Fibroblast of skin of back (primary cell): ENCODE measurements around the gene FAM234A.

ENCODE experiments used
- DNase-seq: peaks from one replicate; pipeline ENCODE4 v3.0.0-alpha.2; 2013

Gene FAM234A

DNA sequence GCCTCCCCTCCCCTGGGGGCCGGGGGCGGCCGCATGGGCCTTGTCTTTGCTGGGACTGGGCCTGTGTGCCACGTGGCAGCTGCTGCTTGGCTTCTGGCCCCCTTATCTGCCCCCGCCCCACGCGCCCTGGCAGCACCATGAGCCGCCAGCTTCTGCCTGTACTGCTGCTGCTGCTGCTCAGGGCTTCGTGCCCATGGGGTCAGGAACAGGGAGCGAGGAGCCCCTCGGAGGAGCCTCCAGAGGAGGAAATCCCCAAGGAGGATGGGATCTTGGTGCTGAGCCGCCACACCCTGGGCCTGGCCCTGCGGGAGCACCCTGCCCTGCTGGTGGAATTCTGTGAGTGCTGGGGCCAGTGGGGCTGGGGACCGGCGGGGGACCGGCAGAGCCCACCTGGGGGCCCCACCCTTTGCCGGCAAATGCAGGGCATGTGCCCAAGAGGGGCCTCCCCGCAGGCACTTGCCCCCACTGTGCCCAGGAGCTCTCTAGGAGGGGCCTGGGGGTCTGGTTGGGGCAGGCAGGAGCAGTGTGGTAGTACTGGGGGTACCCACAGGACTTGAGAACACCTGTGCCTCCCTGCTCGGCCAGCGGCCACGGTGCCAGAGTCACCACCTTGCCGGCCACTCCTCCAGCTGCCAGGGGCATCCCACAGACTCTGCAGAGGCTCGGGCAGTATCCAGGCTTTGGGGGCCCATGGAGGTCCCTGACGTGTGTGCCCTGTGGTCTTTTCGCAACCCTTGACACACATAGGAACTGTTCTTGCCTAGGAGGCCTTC, 48.6 kb downstream of the FAM234A start, which contains the start of gene PDIA2:
PDIA2 (plus strand) TSS at position 132 of the 773 bp plus-strand sequence; CDS start at position 138, 6 bp downstream.
- no peak for DNase-seq

DNA sequence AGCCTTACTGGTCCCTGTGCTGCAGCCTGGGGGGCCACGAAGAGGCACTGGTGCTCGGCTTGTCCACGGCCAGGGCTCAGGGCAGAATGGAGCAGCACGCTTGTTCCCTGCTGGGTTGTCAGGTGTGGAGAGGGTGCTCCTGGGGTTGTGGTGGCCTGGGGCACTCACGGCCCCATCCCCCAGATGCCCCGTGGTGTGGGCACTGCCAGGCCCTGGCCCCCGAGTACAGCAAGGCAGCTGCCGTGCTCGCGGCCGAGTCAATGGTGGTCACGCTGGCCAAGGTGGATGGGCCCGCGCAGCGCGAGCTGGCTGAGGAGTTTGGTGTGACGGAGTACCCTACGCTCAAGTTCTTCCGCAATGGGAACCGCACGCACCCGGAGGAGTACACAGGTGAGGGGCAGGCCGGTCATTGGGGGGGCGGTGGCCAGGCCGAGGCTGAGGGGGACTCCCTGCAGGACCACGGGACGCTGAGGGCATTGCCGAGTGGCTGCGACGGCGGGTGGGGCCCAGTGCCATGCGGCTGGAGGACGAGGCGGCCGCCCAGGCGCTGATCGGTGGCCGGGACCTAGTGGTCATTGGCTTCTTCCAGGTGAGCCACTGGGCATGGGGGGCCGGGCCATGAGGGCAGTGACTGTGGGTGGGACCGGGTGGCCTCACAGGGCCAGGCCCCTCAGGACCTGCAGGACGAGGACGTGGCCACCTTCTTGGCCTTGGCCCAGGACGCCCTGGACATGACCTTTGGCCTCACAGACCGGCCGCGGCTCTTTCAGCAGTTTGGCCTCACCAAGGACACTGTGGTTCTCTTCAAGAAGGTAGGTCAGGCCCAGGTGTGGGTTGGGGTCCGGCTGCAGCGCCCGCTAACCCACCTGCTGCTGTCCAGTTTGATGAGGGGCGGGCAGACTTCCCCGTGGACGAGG, 49.8 kb downstream of the FAM234A start:
- DNase-seq = no peak

DNA sequence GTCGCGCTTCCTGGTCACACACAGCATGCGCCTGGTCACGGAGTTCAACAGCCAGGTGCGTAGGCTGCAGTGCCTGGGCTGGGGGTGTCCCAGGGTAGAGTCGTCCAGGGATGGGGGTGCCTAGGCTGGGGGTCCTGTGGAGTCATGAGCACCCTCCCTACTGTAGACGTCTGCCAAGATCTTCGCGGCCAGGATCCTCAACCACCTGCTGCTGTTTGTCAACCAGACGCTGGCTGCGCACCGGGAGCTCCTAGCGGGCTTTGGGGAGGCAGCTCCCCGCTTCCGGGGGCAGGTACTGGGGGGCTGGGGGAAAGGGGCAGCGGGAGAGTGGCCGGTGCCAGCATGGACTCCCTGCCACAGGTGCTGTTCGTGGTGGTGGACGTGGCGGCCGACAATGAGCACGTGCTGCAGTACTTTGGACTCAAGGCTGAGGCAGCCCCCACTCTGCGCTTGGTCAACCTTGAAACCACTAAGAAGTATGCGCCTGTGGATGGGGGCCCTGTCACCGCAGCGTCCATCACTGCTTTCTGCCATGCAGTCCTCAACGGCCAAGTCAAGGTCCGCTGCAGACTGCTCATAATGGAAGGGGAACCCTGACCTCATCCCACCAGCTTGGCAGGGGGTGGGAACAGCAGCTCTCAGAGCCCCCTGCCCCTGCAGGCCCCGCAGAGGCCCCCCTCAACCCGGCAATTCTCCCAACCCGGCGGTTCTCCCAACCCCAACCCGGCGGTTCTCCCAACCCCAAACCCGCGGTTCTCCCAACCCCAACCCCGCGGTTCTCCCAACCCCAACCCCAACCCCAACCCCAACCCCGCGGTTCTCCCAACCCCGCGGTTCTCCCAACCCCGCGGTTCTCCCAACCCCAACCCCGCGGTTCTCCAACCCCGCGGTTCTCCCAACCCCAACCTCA, 50.8 kb downstream of the FAM234A start:
- DNase-seq = no peak

DNA sequence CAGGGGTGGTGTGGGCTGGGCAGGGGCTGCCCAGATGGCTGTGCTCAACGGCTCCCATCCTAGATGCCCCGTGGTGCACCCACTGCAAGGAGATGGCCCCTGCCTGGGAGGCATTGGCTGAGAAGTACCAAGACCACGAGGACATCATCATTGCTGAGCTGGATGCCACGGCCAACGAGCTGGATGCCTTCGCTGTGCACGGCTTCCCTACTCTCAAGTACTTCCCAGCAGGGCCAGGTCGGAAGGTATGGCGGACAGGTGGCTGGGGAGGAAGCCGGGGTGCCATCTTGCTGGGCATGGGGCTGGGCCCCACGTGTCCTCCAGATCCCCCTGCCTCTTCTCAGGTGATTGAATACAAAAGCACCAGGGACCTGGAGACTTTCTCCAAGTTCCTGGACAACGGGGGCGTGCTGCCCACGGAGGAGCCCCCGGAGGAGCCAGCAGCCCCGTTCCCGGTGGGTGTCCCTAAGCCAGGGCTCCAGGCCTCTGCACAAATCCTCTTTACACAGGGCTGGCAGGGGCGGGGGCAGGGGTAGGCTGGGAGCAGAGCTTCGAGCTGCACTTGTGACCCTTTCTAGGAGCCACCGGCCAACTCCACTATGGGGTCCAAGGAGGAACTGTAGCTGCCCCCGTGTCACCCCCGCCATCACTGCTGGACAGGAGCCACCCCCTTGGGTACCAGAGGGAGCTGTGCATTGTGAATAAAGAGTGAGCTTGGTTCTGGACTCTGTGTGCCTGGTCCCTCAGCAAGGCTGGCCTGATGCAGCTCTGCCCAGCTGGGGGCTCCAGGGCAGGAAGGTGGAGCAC, 52.1 kb downstream of the FAM234A start:
- no peak for DNase-seq

DNA sequence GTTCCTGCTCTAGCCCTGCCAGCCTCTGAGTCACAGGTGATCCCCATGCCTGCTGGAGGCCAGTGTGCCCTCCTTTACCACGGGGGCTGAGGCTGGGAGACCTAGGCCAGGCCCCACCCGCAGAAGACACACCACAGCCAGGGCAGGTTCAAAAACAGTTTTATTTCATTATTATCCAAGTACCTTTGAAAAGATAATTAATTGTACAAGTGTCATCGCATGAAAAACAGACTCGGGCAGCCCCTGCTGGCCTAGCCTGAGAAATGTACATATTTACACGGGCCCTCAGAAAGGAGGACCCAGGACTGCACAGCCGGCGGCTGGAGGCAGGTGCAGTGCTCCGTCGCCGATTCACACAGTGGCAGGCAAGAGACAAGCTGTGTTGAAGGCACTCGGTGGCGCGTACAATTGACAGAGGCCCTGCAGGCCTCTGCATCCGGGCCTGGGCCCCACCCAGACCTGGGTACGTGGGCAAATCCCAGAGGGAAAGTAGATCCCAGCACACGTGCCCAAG, 52.7 kb downstream of the FAM234A start:
- no peak for DNase-seq

DNA sequence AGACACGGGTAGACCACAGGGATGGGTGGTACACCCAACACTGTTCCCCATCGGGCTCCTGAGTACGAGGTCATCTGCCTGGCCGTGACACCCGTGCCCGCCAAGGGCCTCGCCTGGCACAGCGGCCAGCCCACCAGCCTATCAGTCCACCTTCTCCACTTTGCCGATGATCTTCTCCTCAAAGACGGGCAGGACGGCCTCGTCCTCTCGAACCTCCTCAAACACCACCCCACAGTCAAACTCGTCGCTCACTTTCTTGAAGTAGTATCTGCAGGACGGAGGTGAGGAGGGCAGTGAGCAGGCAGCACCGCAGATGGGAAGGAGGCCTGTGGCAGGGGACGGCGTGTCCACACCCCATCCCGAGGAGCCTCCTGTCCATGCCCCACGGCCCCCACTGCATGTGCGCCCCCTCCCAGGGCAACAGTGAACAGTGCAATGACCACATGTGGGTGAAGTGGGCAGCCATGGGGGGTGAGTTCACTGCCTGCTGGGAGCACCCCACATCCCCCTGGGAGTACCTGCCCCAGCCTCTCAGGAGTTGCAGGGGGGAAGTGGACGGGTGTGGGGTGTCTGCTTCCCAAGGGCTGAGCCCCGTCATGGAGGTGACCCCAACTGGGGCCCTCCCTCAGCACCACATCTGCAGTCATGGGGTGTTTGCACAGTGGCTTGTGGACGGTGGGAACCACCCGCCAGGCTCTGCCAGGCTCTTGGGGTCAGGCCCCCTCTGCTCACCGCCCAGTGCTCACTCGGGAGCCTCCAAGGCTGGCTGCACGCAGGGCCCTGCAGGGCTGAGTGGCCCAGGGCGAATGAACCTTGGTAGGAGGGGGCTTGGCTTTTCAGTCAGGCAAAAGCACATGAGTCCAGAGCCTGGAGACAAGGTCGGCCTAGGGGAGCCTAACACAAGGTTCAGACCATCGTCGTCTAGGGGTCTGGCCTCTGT, 53.6 kb downstream of the FAM234A start:
- DNase-seq = no peak

DNA sequence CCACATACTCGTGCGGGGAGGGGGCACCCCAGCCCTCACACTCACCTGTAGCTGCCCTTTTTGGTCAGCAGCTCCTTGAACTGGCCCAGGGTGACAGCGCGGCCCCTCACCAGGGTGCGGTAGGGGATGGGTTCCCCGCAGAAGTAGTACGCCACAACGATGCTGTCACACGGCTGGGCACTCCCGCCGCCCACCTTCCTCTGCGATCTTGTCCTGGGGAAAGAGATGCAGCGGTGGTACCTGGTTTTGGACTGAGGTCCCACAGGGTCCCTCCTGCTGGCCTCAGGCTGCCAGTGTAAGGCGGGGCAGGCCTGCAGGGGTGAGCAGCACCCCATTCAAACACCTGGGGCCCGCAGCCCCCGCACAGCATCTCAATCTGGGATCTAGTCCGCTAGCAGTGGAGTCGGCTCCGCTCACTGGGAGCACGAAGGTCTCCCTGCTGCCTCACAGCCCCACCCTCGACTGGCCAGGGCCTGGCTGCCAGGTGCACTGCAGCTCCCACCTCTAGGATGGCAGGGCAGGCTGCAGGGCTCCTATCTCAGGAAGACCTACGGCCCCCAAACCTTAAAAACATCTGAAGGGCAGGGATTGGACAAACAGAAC, 54.9 kb downstream of the FAM234A start:
- no peak for DNase-seq

DNA sequence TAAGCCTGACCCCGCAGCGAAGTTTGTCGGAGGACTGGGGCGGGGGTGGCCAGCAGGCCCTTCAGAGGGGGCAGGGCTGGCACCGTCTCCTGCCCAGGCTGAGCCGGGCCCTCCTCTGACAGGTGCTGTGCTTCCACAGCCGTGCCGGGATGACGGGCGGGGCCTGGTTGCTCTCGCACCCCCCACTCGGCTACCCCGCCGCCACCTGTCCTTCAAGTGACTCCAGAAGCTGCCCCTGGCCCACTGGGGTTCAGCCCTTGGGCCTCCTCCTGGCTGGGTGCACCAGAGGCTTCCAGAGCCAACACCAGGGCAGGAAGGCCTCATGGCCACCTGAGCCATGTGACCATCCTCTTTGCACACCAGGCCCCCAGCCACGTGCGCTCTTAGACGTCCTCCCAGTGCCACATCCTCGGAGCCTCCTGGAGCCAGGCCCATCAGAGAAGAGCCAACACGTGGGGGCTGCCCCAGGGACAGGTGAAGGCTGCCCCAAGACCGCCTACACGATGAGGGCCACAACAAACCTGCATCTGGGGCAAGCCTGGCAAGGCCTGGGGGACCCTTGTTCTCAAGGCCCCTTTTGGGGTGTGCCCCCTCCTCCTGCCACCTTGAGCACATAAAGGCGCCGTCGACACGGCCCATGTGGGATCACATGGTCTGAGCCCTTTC, 55.5 kb downstream of the FAM234A start:
- DNase-seq = no peak

DNA sequence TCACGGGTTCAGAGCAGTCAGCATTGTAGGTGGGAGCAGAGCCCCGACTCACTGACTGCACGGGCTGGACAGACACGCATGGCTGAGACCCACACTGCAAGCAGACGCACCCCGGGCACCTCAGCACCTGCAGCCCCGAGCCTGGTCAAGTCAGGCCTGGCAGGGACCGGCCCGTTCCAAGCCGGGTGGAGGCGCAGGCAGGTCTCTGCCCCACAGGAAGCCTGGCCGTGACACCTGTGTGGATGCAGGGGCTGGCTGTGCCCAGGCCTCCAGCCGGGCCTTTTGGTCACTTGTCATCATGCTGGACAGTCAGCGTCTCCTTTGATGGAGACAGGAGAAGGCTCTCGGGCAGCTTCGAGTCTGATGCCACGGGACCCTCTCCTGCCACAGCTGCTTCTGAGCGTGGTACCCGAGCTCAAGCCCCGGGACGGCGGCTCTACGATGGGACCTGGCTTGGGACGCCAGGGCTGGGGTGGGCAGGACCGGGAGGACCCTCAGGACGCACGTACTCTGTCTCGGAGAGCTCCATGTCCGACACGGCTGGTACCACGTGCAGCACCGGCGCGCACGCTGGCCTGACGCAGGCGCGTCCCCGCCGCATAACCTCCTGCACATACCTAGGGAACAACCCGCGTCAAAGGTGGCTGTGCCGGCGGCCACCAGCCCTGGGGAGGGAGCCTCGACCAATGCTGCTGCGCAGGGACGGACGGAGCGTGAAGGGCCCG, 56.2 kb downstream of the FAM234A start:
- no peak for DNase-seq

DNA sequence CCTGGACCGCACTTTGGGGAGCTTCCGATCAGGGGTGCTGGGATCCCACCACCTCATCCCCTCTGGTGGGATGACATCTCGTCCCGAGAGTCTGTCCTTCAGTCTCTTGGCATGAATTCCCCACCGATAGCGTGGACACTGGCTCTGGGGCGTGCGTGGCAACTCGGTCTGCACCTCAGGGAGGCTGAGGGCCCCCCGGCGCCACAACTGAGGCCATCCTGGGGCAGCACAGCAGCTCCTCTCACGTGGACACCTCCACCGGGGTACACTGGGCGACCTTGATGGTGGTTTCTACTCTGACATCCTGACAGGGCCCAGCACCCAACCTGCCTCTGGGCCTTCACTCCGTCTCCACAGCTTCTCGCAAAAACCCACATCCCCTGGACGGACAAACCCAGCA, 56.9 kb downstream of the FAM234A start:
- no peak for DNase-seq

DNA sequence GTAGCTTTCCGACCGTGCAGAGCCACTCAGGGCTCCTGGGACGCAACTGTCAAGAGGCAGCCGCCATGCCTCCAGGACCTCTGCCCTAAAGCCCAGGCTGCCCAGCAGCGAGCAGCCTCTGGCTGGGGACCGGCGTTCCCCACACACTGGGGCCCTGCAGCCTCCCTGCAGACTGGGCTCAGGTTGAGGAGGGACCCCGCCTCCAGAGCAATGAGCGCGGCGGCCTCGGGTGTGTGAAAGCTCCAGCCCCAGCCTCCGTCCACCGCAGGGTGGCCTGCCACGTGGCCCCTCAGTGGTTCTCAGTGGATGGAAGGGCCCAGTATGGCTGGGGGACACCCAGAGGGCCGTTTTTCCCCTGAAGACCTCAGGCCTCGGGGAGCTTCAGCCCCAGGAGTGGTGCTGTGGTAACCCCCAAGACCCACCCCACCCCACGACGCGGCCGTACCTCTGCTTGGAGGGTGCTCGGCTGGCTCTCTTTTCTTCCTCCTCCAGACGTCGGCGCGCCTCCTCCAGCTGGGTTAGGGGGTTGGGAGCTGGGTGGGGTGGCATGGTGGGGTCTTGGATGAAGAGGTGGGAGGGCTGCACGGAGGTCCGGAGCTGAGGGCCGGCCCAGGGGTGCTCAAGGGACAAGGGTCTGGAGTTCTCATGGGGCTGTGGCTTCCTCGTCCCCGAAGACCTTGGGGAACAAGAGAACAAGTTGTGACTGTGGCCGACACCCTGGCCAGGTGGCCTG, 58.6 kb downstream of the FAM234A start:
- no peak for DNase-seq

DNA sequence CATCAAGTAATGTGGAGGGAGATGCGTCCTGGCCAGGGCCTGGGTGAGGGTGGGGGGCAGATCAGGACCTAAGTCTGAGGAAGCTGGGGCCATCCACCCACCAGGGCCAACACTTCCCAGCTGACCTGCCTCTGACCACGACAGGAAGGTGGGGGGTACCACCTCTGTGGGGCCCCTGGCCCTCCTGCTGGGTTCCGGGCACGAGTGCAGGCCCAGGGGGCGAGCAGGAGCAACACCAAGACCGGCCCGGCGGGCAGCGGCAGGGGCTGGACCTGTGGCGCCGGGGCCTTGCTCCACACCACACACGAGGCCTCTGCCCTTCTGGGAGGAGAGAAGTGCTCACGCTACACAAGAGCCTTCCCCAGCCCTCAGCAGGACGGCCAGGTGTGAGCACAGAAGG, 61.7 kb downstream of the FAM234A start:
- no peak for DNase-seq

DNA sequence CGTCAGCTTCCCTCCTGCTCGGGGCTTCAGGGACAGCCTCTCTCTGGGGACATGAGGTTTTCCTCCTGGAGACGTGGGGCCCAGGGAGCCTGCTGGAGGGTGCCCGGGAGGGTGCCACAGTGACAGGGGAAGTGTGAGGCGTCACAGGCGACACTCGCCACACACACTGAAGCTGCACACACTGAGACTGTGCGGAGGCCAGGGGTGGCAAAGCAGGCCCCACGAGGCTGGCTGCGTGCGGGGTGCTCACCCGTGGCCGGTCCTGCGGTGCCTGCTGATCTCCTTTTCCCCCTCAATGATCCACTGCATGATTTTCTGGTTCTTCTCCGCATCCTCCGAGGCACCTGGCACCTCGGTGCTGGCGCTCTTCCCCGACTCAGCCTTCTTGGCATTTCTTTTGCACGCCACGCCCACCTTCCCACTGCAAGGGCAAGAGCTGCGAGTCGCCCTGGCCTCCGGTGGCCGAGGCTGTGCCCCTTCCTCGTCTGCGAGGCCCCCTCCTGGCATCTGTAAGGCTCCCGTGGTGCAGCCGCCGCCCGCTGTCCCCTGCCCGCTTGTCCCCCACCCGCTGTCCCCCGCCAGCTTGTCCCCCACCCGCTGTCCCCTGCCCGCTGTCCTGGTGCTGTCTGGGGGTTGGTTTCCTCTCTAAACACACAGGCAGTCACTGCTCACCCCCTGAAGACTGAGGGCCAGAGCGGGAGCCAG, 62.3 kb downstream of the FAM234A start:
- no peak for DNase-seq

DNA sequence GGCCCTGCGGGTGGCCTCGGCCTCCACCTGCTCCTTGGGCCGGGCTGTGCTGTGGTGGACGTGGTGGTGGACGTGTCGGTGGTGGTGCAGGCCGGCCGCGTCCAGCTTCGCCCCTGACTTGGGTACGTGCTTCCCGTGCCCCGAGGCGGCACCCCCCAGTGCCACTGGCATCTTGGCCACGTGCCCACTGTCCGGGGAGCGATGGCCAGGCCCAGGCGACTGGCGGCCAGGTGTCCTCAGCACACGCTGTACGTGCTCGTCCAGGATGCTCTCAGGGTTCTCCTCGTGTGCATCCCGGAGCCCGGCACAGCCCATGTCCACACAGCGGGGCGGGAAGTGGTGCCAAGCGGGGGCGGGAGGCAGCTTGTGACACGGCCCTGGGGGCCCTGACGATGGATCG, 63.2 kb downstream of the FAM234A start:
- DNase-seq = no peak

DNA sequence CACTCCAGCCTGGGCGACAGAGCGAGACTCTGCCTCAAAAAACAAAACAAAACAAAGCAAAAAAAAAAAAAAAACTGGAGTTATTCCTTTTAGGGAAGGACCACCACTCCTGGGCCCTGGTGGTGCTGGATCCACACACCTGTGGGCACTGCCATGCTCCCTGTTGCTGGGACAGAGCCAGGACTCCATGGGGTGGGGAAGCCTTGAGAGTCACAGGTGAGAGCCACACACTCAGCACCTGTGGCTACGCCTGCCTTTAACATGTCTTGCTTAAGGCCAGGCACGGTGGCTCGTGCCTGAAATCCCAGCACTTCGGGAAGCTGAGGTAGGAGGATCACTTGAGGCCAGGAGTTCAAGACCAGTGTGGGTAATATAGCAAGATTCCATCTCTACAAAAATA, 66.6 kb downstream of the FAM234A start:
- DNase-seq = no peak

DNA sequence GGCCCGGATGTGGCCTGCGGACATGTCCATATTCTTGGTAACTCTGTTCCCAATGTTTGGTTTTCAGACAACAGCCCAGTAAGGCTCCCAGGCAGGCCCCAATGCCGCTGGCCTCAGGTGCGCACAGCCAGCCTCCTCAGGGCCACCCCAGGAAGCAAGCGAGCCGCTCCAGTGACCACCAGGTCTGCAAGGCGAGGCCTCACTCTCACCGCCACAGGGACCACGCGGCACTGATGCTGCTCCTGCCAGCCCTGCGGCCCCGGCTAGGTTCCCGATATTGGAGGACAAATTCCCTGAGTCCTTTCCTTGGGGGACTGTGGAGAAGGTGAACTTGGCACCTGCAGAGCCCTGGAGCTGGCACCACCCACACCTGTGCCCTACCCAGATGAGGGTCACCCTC, 67.3 kb downstream of the FAM234A start:
- no peak for DNase-seq
